Bronchial epithelial cell (primary cell): ENCODE measurements around the gene SNX12. TPM values are rescaled to one million over a fixed set of nuclear protein-coding genes. Genes with fewer than 3 reads are reported as not detected.

Experiments used
- DNase-seq: peaks from one replicate; pipeline ENCODE4 v3.0.0-alpha.2; 2010; ENCODE audit warnings: low read depth
- FAIRE-seq: peaks from 2 replicates; lab custom pipeline; 2011; peaks lifted over from hg19 to GRCh38; lab: Jason Lieb, UNC
- H3K27me3 ChIP-seq: 2 replicates; pipeline ENCODE4 v1.5.1; 2011; ENCODE audit warnings: low read length; ENCODE audit not compliant: control insufficient read depth, insufficient read depth
- H3K36me3 ChIP-seq: 2 replicates; pipeline ENCODE4 v1.5.1; 2011; ENCODE audit warnings: low read length; ENCODE audit not compliant: control insufficient read depth, insufficient read depth
- H3K4me3 ChIP-seq: 2 replicates; pipeline ENCODE4 v1.5.1; 2011; ENCODE audit warnings: mild to moderate bottlenecking, low read depth, low read length, control low read depth
- total RNA-seq: library from RNA; depleted of rRNA; stranded (reverse); fragments of >200 nt; gene quantifications from 2 replicates; pipeline ENCODE4 v1.2.1, GENCODE V29; 2014
- TF ChIP-seq, protein P1 (sequence below): IDR thresholded peaks from 2 replicates; pipeline ENCODE4 v1.5.1; 2011; ENCODE audit warnings: mild to moderate bottlenecking, moderate library complexity, low read length, control low read depth, inconsistent platforms; ENCODE audit not compliant: insufficient read depth, severe bottlenecking

SNX12 gene
- total RNA-seq, 1 donor from 2014 or later: 75.3 TPM

DNA sequence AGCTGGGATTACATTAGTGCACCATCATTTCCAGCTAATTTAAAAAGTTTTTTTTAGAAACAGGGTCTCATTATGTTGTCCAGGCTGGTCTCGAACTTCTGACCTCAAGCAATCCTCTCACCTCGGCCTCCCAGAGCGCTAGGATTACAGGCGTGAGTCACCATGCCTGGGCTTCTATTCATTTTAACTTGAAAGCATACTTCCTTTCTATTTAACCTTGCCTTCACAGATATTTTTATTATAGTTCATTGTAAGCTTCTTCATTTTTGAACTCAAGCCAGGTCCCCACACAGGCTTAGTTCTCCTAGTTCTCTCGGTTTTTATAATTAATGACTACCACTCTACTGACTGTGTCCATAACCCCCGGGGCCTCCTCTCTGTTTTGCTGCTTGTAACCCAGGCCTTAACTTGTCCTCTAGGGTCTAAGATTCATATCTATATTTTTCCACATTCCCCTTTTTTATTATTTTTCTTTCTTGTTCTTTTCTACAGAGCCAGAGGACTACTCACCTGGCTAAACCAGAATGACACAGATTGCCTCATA is 50.7 kb downstream of the SNX12 start:
- DNase-seq (peak; percentile 4), FAIRE-seq (no peak)
- no peaks in the 10 kb centered on the region for H3K27me3 ChIP-seq
- TF ChIP-seq, protein P1, sequence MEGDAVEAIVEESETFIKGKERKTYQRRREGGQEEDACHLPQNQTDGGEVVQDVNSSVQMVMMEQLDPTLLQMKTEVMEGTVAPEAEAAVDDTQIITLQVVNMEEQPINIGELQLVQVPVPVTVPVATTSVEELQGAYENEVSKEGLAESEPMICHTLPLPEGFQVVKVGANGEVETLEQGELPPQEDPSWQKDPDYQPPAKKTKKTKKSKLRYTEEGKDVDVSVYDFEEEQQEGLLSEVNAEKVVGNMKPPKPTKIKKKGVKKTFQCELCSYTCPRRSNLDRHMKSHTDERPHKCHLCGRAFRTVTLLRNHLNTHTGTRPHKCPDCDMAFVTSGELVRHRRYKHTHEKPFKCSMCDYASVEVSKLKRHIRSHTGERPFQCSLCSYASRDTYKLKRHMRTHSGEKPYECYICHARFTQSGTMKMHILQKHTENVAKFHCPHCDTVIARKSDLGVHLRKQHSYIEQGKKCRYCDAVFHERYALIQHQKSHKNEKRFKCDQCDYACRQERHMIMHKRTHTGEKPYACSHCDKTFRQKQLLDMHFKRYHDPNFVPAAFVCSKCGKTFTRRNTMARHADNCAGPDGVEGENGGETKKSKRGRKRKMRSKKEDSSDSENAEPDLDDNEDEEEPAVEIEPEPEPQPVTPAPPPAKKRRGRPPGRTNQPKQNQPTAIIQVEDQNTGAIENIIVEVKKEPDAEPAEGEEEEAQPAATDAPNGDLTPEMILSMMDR: no peak
- no peaks in the 10 kb centered on the region for H3K36me3 ChIP-seq
- H3K4me3 ChIP-seq: no peak overlapping the region

Other genes starting within 250 kb of the SNX12 start
- gene TEX11, start 159.6 kb downstream of the SNX12 start, total RNA-seq: not detected in 2 replicates
- not detected in 2 replicates for gene SLC7A3, start 137.2 kb downstream of the SNX12 start, total RNA-seq
- gene FOXO4, start 27.5 kb upstream of the SNX12 start, total RNA-seq: 3.2 and 6.8 TPM in 2 replicates
- not detected in 2 replicates for gene CXorf65, start 38.4 kb upstream of the SNX12 start, total RNA-seq
- gene IL2RG, start 43.2 kb upstream of the SNX12 start, total RNA-seq: 0.26 TPM in 1 of 2 replicates, not detected in the other
- 8.2 and 16.3 TPM in 2 replicates for gene MED12, start 50.3 kb upstream of the SNX12 start, total RNA-seq
- under 0.01 TPM in 2 replicates for gene NLGN3, start 76.5 kb upstream of the SNX12 start, total RNA-seq
- gene GJB1, start 154.9 kb upstream of the SNX12 start, total RNA-seq: 0.13 TPM in 1 of 2 replicates, not detected in the other
- 1.6 and 1.9 TPM in 2 replicates for gene ZMYM3, start 185.8 kb upstream of the SNX12 start, total RNA-seq
- gene NONO, start 215.3 kb upstream of the SNX12 start, total RNA-seq: 237 and 365 TPM in 2 replicates
- 1.1 and 2.4 TPM in 2 replicates for gene ITGB1BP2, start 233.4 kb upstream of the SNX12 start, total RNA-seq